ENCODE measurements around the gene RANBP3L. TPM values are rescaled to one million over a fixed set of nuclear protein-coding genes. Genes with fewer than 3 reads are reported as not detected.

RANBP3L gene
- total RNA-seq, 5 donors from 2014 or later (not counting 1 experiment from before 2014, with no cell fraction given) = not detected

- POLR2A ChIA-PET = no interaction called here
- no peak for ATAC-seq (replicated peaks in 1 of 4)
- Mint-ChIP-seq H3K9me3 (peaks cover 0 to under 1% (median under 1%) of the 10 kb centered on the region in 3 donors), H3K36me3 (no peaks in the 10 kb centered on the region), H3K4me3 (no peak overlapping the region), H3K4me1 (peaks cover 7 to 14% (median 8%) of the 10 kb centered on the region in 3 donors), H3K27ac (no peak overlapping the region), H3K27me3 (peaks cover 7 to 11% of the 10 kb centered on the region in 2 donors)
- Histone ChIP-seq H3K4me3 (ENCODE audit: control insufficient read depth in 1 of 2, extremely low read depth in 1 of 2, low read length in 1 of 2) (no peak overlapping the region), H3K27ac (ENCODE audit: low read length) (no peak overlapping the region), H3K27me3 (replicated peaks in 1 of 2; ENCODE audit: control insufficient read depth in 2 of 2, extremely low read depth in 1 of 2, insufficient read depth in 2 of 2, low read length in 1 of 2) (peaks cover 0 to 3% of the 10 kb centered on the region in 2 experiments), H3K36me3 (ENCODE audit: control insufficient read depth in 2 of 2, extremely low read depth in 1 of 2, insufficient read depth in 1 of 2, low read length in 1 of 2) (no peaks in the 10 kb centered on the region), H3K4me1 (ENCODE audit: control insufficient read depth in 1 of 2, extremely low read depth in 1 of 2, insufficient read depth in 2 of 2, low read length in 2 of 2) (no peaks in the 10 kb centered on the region), H3K9me3 (no peaks in the 10 kb centered on the region)
- CTCF ChIA-PET = interaction anchor here in 1 of 2 donors (0.5 to 0.9 kb wide), 2 partner anchors 40 to 227 kb away, joined by 3 read pairs; no protein-coding TSS in a partner anchor
- peak in 7 of 35 experiments; percentile 0 to 24 (median 5) for DNase-seq
- 47% methylated on average over 3 of the region's 4 CpGs for WGBS (ENCODE audit: insufficient coverage)
Measured at GRCh38 chr5:36305571-36306326, 4.0 kb upstream of the RANBP3L start.

- Mint-ChIP-seq H3K9me3 (no peaks in the 10 kb centered on the region), H3K36me3 (no peaks in the 10 kb centered on the region), H3K4me1 (peaks cover 7 to 14% (median 8%) of the 10 kb centered on the region in 3 donors), H3K4me3 (no peak overlapping the region), H3K27ac (no peak overlapping the region), H3K27me3 (peaks cover 10 to 11% of the 10 kb centered on the region in 2 donors)
- ChIA-PET POLR2A (no interaction called here), CTCF (no interaction called here)
- Histone ChIP-seq H3K27me3 (replicated peaks in 1 of 2; ENCODE audit: control insufficient read depth in 2 of 2, extremely low read depth in 1 of 2, insufficient read depth in 2 of 2, low read length in 1 of 2) (no peaks in the 10 kb centered on the region), H3K4me3 (ENCODE audit: control insufficient read depth in 1 of 2, extremely low read depth in 1 of 2, low read length in 1 of 2) (no peak overlapping the region), H3K9me3 (no peaks in the 10 kb centered on the region), H3K27ac (ENCODE audit: low read length) (no peak overlapping the region), H3K36me3 (ENCODE audit: control insufficient read depth in 2 of 2, extremely low read depth in 1 of 2, insufficient read depth in 1 of 2, low read length in 1 of 2) (no peaks in the 10 kb centered on the region), H3K4me1 (ENCODE audit: control insufficient read depth in 1 of 2, extremely low read depth in 1 of 2, insufficient read depth in 2 of 2, low read length in 2 of 2) (no peaks in the 10 kb centered on the region)
- ATAC-seq (replicated peaks in 1 of 4) (no peak), DNase-seq (no peak)
- WGBS (ENCODE audit: insufficient coverage) = 54% methylated on average over 4 of the region's 7 CpGs
Measured at GRCh38 chr5:36304095-36304805, 2.5 kb upstream of the RANBP3L start.

GRCh38 chr5:36300927-36301540 lies 668 bp downstream of the RANBP3L start:
- ATAC-seq (replicated peaks in 1 of 4) = no peak
- H3K27ac ChIP-seq (ENCODE audit: low read length) = no peak overlapping the region
- ChIA-PET CTCF (no interaction called here), POLR2A (interaction anchor here in 1 of 2 donors (0.6 kb wide), 1 partner anchor 73 kb away, joined by 3 read pairs; no protein-coding TSS in a partner anchor)
- H3K4me3 ChIP-seq (ENCODE audit: control insufficient read depth in 1 of 2, extremely low read depth in 1 of 2, low read length in 1 of 2) = no peak overlapping the region
- Mint-ChIP-seq H3K36me3 (no peaks in the 10 kb centered on the region), H3K4me1 (peaks cover 7 to 14% (median 8%) of the 10 kb centered on the region in 3 donors), H3K9me3 (no peaks in the 10 kb centered on the region), H3K27ac (no peak overlapping the region), H3K27me3 (peaks cover 14 to 17% of the 10 kb centered on the region in 2 donors), H3K4me3 (no peak overlapping the region)
- no peaks in the 10 kb centered on the region for H3K4me1 ChIP-seq (ENCODE audit: control insufficient read depth in 1 of 2, extremely low read depth in 1 of 2, insufficient read depth in 2 of 2, low read length in 2 of 2)
- H3K36me3 ChIP-seq (ENCODE audit: control insufficient read depth in 2 of 2, extremely low read depth in 1 of 2, insufficient read depth in 1 of 2, low read length in 1 of 2) = no peaks in the 10 kb centered on the region
- H3K27me3 ChIP-seq (replicated peaks in 1 of 2; ENCODE audit: control insufficient read depth in 2 of 2, extremely low read depth in 1 of 2, insufficient read depth in 2 of 2, low read length in 1 of 2) = peaks cover 0 to 4% of the 10 kb centered on the region in 2 experiments
- H3K9me3 ChIP-seq = no peaks in the 10 kb centered on the region
- WGBS (ENCODE audit: insufficient coverage) = 80% methylated on average over 1 of the region's 4 CpGs
- no peak for DNase-seq

GRCh38 chr5:36300191-36300926 lies 1.3 kb downstream of the RANBP3L start:
- H3K9me3 Mint-ChIP-seq = no peaks in the 10 kb centered on the region
- peaks cover 0 to 4% of the 10 kb centered on the region in 2 experiments for H3K27me3 ChIP-seq (replicated peaks in 1 of 2; ENCODE audit: control insufficient read depth in 2 of 2, extremely low read depth in 1 of 2, insufficient read depth in 2 of 2, low read length in 1 of 2)
- H3K36me3 Mint-ChIP-seq = no peaks in the 10 kb centered on the region
- H3K4me3 Mint-ChIP-seq = no peak overlapping the region
- no peak overlapping the region for H3K27ac ChIP-seq (ENCODE audit: low read length)
- DNase-seq = no peak
- ChIA-PET CTCF (no interaction called here), POLR2A (no interaction called here)
- peaks cover 14 to 20% of the 10 kb centered on the region in 2 donors for H3K27me3 Mint-ChIP-seq
- no peaks in the 10 kb centered on the region for H3K36me3 ChIP-seq (ENCODE audit: control insufficient read depth in 2 of 2, extremely low read depth in 1 of 2, insufficient read depth in 1 of 2, low read length in 1 of 2)
- H3K4me1 ChIP-seq (ENCODE audit: control insufficient read depth in 1 of 2, extremely low read depth in 1 of 2, insufficient read depth in 2 of 2, low read length in 2 of 2) = no peaks in the 10 kb centered on the region
- no peak overlapping the region for H3K27ac Mint-ChIP-seq
- H3K9me3 ChIP-seq = no peaks in the 10 kb centered on the region
- WGBS (ENCODE audit: insufficient coverage) = no CpG with 5 or more reads among the region's 3 CpGs
- no peak overlapping the region for H3K4me3 ChIP-seq (ENCODE audit: control insufficient read depth in 1 of 2, extremely low read depth in 1 of 2, low read length in 1 of 2)
- peaks cover 7 to 14% (median 8%) of the 10 kb centered on the region in 3 donors for H3K4me1 Mint-ChIP-seq
- ATAC-seq (replicated peaks in 1 of 4) = no peak

GRCh38 chr5:36298552-36298951 lies 3.1 kb downstream of the RANBP3L start:
- Mint-ChIP-seq H3K4me1 (peaks cover 7 to 14% (median 8%) of the 10 kb centered on the region in 3 donors), H3K27ac (no peak overlapping the region), H3K9me3 (peaks cover 0 to 3% (median 0%) of the 10 kb centered on the region in 3 donors), H3K4me3 (no peak overlapping the region), H3K27me3 (peaks cover 17 to 24% of the 10 kb centered on the region in 2 donors), H3K36me3 (no peaks in the 10 kb centered on the region)
- ChIA-PET POLR2A (no interaction called here), CTCF (interaction anchor here in 1 of 2 donors (1.3 kb wide), 1 partner anchor 9 kb away, joined by 3 read pairs; no protein-coding TSS in a partner anchor)
- Histone ChIP-seq H3K9me3 (no peaks in the 10 kb centered on the region), H3K36me3 (ENCODE audit: control insufficient read depth in 2 of 2, extremely low read depth in 1 of 2, insufficient read depth in 1 of 2, low read length in 1 of 2) (no peaks in the 10 kb centered on the region), H3K4me3 (ENCODE audit: control insufficient read depth in 1 of 2, extremely low read depth in 1 of 2, low read length in 1 of 2) (no peak overlapping the region), H3K27ac (ENCODE audit: low read length) (no peak overlapping the region), H3K27me3 (replicated peaks in 1 of 2; ENCODE audit: control insufficient read depth in 2 of 2, extremely low read depth in 1 of 2, insufficient read depth in 2 of 2, low read length in 1 of 2) (peaks cover 0 to 4% of the 10 kb centered on the region in 2 experiments), H3K4me1 (ENCODE audit: control insufficient read depth in 1 of 2, extremely low read depth in 1 of 2, insufficient read depth in 2 of 2, low read length in 2 of 2) (no peaks in the 10 kb centered on the region)
- DNase-seq (no peak), ATAC-seq (replicated peaks in 1 of 4) (no peak)

GRCh38 chr5:36297653-36298052 lies 4.0 kb downstream of the RANBP3L start:
- Mint-ChIP-seq H3K4me1 (peaks cover 7 to 14% (median 8%) of the 10 kb centered on the region in 3 donors), H3K4me3 (no peak overlapping the region), H3K27ac (no peak overlapping the region), H3K27me3 (peaks cover 17 to 24% of the 10 kb centered on the region in 2 donors), H3K36me3 (no peaks in the 10 kb centered on the region), H3K9me3 (peaks cover 0 to 3% (median 0%) of the 10 kb centered on the region in 3 donors)
- DNase-seq (no peak), ATAC-seq (replicated peaks in 1 of 4) (no peak)
- no peak overlapping the region for H3K4me3 ChIP-seq (ENCODE audit: control insufficient read depth in 1 of 2, extremely low read depth in 1 of 2, low read length in 1 of 2)
- CTCF ChIA-PET = no interaction called here
- POLR2A ChIA-PET = interaction anchor here in 1 of 2 donors (0.7 kb wide), 1 partner anchor 353 kb away, joined by 4 read pairs; no protein-coding TSS in a partner anchor
- H3K9me3 ChIP-seq = no peaks in the 10 kb centered on the region
- no peak overlapping the region for H3K27ac ChIP-seq (ENCODE audit: low read length)
- WGBS (ENCODE audit: insufficient coverage) = 100% methylated on average over 1 of the region's 3 CpGs
- no peaks in the 10 kb centered on the region for H3K36me3 ChIP-seq (ENCODE audit: control insufficient read depth in 2 of 2, extremely low read depth in 1 of 2, insufficient read depth in 1 of 2, low read length in 1 of 2)
- H3K27me3 ChIP-seq (replicated peaks in 1 of 2; ENCODE audit: control insufficient read depth in 2 of 2, extremely low read depth in 1 of 2, insufficient read depth in 2 of 2, low read length in 1 of 2) = peaks cover 0 to 4% of the 10 kb centered on the region in 2 experiments
- H3K4me1 ChIP-seq (ENCODE audit: control insufficient read depth in 1 of 2, extremely low read depth in 1 of 2, insufficient read depth in 2 of 2, low read length in 2 of 2) = no peaks in the 10 kb centered on the region

All from T-cell (primary cell).